Endothelial cell (in vitro differentiated cells): ENCODE data around the gene TMEM231. TPM values are rescaled to one million over a fixed set of nuclear protein-coding genes. Genes with fewer than 3 reads are reported as not detected.

ENCODE experiments used
- DNase-seq: peaks from one replicate; pipeline ENCODE4 v3.0.0; 2021; ENCODE audit warnings: low spot score
- H3K27ac Mint-ChIP-seq: one replicate; pipeline ENCODE4 v1.8.0; 2021; ENCODE audit warnings: mixed read lengths, inconsistent platforms; ENCODE audit not compliant: unreplicated experiment
- H3K27me3 Mint-ChIP-seq: one replicate; pipeline ENCODE4 v1.8.0; 2021; ENCODE audit warnings: mild to moderate bottlenecking, moderate library complexity, mixed read lengths, inconsistent platforms; ENCODE audit not compliant: unreplicated experiment
- H3K36me3 Mint-ChIP-seq: one replicate; pipeline ENCODE4 v1.8.0; 2021; ENCODE audit warnings: mild to moderate bottlenecking, low read depth, mixed read lengths, inconsistent platforms; ENCODE audit not compliant: unreplicated experiment
- H3K4me1 Mint-ChIP-seq: one replicate; pipeline ENCODE4 v1.8.0; 2021; ENCODE audit warnings: mild to moderate bottlenecking, mixed read lengths, inconsistent platforms; ENCODE audit not compliant: unreplicated experiment
- H3K4me3 Mint-ChIP-seq: one replicate; pipeline ENCODE4 v1.8.0; 2021; ENCODE audit warnings: mild to moderate bottlenecking, mixed read lengths, inconsistent platforms; ENCODE audit not compliant: unreplicated experiment
- H3K9me3 Mint-ChIP-seq: one replicate; pipeline ENCODE4 v1.8.0; 2021; ENCODE audit warnings: mixed read lengths, inconsistent platforms; ENCODE audit not compliant: unreplicated experiment
- CTCF ChIP-seq: fragments of 200-600 bp; sonication (generic); IDR thresholded peaks from one replicate; pipeline ENCODE4 v1.5.0; 2021; ENCODE audit warnings: antibody characterized with exemption; ENCODE audit not compliant: unreplicated experiment
- total RNA-seq: library from RNA; stranded (reverse); fragmentation: NEBNext Ultra II Directional; extraction: Animal tissue kit (Norgen Biotek cat#: 25700); gene quantifications from one replicate; pipeline ENCODE4 v1.2.1, GENCODE V29; 2021; ENCODE audit not compliant: unreplicated experiment

Gene TMEM231
- total RNA-seq, 1 donor from 2014 or later: 14.5 TPM

- Mint-ChIP-seq H3K4me1 (no peaks in the 10 kb centered on the region), H3K27ac (no peak overlapping the region), H3K36me3 (no peaks in the 10 kb centered on the region), H3K9me3 (no peaks in the 10 kb centered on the region), H3K4me3 (no peak overlapping the region), H3K27me3 (peaks cover 3% of the 10 kb centered on the region)
- DNase-seq: no peak
- TF ChIP-seq CTCF: no peak
Observed at GRCh38 chr16:75497558-75497957, 58.5 kb downstream of the TMEM231 start.

GRCh38 chr16:75495076-75495674, 60.9 kb downstream of the TMEM231 start, which contains the start of gene CHST6:
CHST6 (minus strand) TSS chr16:75495441; CDS start chr16:75479828, 15,613 bp downstream.
- no peak for TF ChIP-seq CTCF
- peak; percentile 59 for DNase-seq
- peak within 1 kb of the TSS; percentile 88 for H3K4me3 Mint-ChIP-seq
- H3K27ac Mint-ChIP-seq: no peak within 1 kb of the TSS
- H3K4me1 Mint-ChIP-seq: no peaks in the 10 kb centered on the region
- peaks cover 3% of the 10 kb centered on the region for H3K27me3 Mint-ChIP-seq
- no peaks in the 10 kb centered on the region for H3K9me3 Mint-ChIP-seq
- H3K36me3 Mint-ChIP-seq: no peaks in the 10 kb centered on the region

- Mint-ChIP-seq H3K27ac (no peak overlapping the region), H3K9me3 (no peaks in the 10 kb centered on the region), H3K36me3 (no peaks in the 10 kb centered on the region), H3K4me3 (peak overlapping the region; percentile 88), H3K27me3 (peaks cover 3% of the 10 kb centered on the region), H3K4me1 (no peaks in the 10 kb centered on the region)
- TF ChIP-seq CTCF: no peak
- DNase-seq: peak; percentile 18
Observed at GRCh38 chr16:75494661-75495075, 61.4 kb downstream of the TMEM231 start.

- H3K4me1 Mint-ChIP-seq: no peaks in the 10 kb centered on the region
- H3K36me3 Mint-ChIP-seq: no peaks in the 10 kb centered on the region
- peaks cover 3% of the 10 kb centered on the region for H3K27me3 Mint-ChIP-seq
- no peaks in the 10 kb centered on the region for H3K9me3 Mint-ChIP-seq
- no peak for TF ChIP-seq CTCF
- peak overlapping the region; percentile 88 for H3K4me3 Mint-ChIP-seq
- no peak overlapping the region for H3K27ac Mint-ChIP-seq
- no peak for DNase-seq
Observed at GRCh38 chr16:75494184-75494583, 61.9 kb downstream of the TMEM231 start.

GRCh38 chr16:75491876-75492275, 64.2 kb downstream of the TMEM231 start:
- no peak for DNase-seq
- TF ChIP-seq CTCF: no peak
- H3K36me3 Mint-ChIP-seq: peaks cover 4% of the 10 kb centered on the region
- H3K9me3 Mint-ChIP-seq: no peaks in the 10 kb centered on the region
- no peak overlapping the region for H3K4me3 Mint-ChIP-seq
- no peaks in the 10 kb centered on the region for H3K4me1 Mint-ChIP-seq
- peaks cover 1% of the 10 kb centered on the region for H3K27me3 Mint-ChIP-seq
- no peak overlapping the region for H3K27ac Mint-ChIP-seq
